ENCODE measurements around the gene CTNND2.

GRCh38 chr5:11510889-11511288 lies 393.4 kb downstream of the CTNND2 start:
- TF ChIP-seq ELF4 (IDR thresholded peaks at IDR 0.05) (no peak), SUZ12 (IDR thresholded peaks at IDR 0.05) (no peak), FOXA1 (IDR thresholded peaks at IDR 0.05) (no peak), NFRKB (IDR thresholded peaks at IDR 0.05) (no peak), HDGF (IDR thresholded peaks at IDR 0.05; ENCODE audit: borderline replicate concordance) (no peak), ARNT (IDR thresholded peaks at IDR 0.05) (no peak)

All from HEK293T (cell line).